Measurements from ENCODE around the gene ZNF791. TPM values are rescaled to one million over a fixed set of nuclear protein-coding genes. Genes with fewer than 3 reads are reported as not detected.
"Not testable (repeated sequence)": the region's sequence is repeated elsewhere in the genome, so short reads cannot be mapped to it uniquely, and the experiment has no call there.

Gene ZNF791
- total RNA-seq, 1 donor from 2014 or later, result 27.6 TPM

DNA sequence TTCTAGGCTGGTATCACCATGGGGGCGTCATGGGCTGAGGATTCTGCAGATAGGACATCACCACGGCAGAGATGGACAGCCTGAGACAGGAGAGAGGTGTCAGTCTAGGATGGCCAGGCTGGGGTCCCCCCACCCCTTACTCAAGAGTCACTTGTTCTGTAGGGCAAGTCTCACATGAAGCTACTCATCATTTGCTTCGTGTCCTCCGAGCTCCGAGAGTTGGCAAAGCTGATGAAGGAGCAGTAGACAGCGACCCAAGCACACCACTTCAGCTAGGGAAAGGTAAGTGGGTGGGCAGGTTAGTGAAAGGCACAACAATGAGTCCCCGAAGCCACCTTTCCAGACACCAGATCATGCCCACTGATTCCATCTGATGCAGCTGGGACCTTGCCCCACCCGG lies 57.6 kb downstream of the ZNF791 start:
- DNase-seq, result no peak

DNA sequence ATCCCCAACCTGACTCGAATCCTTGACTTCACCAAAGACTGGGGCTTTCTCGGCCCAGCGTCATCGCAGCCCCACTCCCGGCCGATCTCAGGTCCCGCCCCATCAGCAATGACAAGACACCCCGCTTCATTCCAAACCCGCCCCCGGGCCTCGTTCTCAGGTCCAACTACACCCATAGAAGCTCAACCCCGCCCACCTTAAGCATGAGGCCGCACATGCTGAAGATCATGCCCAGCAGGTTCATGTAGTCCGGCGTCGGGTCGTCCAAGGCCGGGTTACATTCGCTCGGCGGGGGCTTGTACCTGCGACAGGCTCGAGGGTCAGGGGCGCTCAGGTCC lies 58.2 kb downstream of the ZNF791 start:
- peak; percentile 71 for DNase-seq

DNA sequence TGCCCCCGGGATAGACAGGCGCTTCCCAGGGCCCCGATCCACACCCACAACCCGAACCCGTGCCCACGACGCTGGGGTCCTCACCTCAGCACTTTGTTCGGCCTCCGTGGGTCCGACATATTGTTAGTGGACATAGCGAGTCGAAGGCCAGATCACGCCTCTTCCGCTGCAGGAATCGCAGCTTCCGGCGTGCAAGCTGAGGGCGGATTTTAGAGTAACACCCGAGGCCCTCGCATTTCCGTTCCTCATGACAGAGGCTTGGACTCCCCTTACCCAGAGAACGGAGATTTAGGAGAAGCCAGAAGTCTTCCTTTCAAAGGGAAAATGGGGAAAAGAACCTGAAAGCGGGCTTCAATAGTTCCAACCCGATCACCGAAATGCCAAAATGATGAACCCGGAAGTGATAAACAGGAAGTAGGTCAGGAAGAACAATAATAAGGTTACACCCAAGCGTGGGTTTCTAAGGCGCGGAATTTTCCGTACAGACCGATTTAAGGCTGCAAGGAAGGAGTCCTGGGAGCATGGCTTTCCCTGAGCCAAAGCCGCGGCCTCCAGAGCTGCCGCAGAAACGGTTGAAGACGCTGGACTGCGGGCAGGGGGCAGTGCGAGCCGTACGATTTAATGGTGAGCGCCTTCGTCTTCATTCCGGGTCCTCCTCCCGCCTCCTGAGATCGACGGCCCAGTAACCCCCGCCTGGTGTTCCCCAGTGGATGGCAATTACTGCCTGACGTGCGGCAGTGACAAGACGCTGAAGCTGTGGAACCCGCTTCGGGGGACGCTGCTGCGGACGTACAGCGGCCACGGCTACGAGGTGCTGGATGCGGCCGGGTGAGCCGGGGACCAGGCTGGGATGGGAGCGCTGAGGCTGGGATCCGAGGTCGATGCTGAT lies 58.8 kb downstream of the ZNF791 start:
- DNase-seq, result peak; percentile 72

DNA sequence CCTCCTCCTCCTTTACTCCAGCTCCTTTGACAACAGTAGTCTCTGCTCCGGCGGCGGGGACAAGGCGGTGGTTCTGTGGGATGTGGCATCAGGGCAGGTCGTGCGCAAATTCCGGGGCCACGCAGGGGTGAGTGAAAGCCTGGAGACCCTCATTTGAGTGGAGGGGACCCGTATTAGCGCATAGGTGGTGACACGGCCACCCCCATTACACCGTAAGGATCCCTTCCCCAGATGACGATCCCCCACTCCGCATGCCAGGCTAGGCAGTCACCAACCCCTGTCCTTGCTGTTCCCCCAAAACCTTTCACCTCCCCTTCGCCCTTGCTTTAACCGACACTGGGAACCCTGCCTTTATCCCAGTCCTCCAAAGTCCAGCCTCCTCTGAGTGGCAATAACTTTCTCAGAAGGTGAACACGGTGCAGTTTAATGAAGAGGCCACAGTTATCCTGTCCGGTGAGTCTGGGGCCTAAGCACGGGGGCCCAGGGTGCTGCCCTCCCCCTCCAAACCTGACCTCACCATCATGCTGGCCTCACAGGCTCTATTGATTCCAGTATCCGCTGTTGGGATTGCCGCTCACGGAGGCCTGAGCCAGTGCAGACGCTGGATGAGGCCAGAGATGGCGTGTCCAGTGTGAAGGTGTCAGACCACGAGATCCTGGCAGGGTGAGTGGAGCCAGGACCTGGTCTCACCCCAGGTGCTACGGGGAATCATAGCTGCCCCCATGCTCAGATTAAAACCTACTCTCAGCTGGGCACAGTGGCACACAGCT lies 59.6 kb downstream of the ZNF791 start:
- no peak for DNase-seq

DNA sequence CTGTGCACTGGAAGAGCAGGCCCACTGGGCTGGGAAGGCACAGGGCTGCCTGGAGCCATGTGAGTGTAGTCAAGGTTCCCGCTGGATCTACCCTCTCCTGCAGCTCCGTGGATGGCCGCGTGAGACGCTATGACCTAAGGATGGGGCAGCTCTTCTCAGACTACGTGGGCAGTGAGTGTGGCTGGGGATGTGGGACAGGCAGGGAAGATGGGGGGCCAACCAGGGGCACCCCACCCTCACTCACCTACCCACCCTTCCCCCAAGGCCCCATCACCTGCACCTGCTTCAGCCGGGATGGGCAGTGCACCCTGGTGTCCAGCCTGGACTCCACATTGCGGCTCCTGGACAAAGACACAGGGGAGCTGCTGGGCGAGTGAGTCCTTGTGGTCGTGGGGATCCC lies 62.0 kb downstream of the ZNF791 start:
- DNase-seq, result no peak

DNA sequence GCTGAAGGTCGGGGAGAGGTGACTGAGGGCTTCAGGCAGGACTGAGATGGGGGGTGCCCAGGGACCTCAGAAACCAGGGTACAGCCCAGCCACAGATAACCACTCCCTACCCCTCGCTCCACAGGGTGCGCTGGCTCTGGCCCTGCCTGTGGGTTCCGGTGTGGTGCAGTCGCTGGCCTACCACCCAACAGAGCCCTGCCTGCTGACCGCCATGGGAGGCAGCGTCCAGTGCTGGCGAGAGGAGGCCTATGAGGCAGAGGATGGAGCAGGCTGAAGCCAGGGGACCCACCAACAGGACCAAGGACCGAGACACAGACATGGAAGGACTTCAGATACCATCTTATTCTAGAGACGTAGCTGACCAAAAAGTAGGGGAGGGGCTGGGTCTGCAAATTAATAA lies 64.7 kb downstream of the ZNF791 start:
- no peak for DNase-seq

DNA sequence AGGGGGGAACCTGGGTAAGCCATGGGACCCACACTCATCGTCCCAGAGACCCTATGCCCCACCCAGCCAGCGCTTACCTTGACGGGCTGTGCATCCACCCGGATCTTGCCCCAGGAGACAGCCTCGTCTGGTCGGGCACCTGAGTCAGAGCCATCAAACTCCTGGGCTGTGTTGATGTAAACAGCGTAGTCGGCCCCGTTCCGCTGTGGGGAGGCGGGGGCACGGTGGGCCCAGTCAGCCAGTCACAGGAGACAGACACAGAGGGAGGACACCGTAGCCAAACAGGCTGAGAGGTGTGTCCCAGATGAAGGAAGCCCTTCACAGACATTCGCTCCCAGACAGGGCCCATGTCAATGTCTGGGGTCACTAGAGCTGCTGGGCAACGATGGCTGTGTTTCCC lies 65.2 kb downstream of the ZNF791 start:
- no peak for DNase-seq

DNA sequence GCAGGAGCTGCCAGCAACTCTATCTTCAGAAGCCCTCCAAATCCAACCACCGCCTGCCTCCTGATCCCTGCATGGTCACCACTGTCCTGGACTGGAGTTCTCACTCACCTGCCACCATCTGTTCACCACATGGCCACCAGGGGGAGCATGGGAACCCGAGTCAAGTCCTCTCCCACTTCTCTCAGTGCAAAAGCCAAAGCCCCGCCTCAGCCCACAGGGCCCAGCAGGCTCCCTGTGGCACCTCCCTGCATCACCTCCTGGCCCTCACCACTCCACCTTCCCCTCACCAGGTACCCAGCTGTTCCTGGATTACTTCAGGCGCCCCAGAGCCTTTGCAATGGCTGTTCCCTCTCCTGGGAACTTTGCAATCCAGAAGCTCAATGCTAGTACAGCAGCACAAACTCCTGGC lies 65.7 kb downstream of the ZNF791 start:
- peak; percentile 60 for DNase-seq

DNA sequence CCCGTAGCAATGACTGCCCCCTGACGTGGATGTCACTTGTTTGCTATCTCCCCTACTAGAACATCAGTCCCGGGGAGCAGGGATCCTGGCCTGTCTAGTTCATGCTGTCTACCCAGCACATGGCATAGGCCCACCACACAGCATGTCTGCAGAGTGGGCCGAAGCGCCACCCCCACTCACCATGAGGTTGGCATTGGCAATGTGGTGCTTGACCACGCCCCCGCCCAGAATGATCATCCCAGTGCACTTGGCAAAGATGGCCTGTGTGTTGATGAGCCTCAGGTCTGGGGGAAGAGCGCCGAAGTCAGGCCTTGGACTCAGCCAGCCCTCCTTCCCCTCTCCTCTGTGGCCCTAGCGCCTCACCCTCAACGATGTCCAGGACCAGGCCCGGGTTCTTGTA lies 66.2 kb downstream of the ZNF791 start:
- no peak for DNase-seq

DNA sequence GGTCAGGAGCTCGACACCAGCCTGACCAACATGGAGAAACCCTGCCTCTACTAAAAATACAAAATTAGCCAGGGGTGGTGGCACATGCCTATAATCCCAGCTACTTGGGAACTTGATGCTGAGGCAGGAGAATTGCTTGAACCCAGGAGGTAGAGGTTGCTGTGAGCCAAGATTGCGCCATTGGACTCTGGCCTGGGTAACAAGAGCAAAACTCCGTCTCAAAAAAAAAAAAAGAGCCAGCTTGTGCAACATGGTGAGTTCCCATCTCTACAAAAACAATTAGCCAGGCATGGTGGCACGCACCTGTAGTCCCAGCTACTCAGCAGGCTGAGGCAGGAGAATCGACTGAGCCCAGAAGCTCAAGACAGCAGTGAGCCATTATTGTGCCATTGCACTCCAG lies 67.3 kb downstream of the ZNF791 start:
- not testable (repeated sequence) for DNase-seq

DNA sequence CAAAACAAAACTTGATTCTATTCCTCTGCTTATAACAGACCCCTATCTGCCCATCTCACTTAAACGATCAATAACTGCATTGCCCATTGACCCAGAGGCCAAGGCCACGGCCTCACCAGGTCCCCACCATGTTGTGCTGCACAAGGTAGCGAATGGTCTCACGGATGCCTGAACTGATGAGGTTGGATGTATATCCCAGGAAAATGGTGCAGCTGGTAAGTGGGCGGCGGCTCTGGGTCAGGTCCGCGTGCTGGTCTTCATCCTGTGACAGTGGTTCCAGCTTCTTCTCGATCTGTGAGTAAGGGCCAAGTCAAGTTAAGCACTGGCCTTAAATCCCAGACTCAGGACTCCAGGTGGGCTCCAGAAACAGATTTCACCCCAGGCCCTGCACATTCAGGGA lies 69.3 kb downstream of the ZNF791 start:
- no peak for DNase-seq

DNA sequence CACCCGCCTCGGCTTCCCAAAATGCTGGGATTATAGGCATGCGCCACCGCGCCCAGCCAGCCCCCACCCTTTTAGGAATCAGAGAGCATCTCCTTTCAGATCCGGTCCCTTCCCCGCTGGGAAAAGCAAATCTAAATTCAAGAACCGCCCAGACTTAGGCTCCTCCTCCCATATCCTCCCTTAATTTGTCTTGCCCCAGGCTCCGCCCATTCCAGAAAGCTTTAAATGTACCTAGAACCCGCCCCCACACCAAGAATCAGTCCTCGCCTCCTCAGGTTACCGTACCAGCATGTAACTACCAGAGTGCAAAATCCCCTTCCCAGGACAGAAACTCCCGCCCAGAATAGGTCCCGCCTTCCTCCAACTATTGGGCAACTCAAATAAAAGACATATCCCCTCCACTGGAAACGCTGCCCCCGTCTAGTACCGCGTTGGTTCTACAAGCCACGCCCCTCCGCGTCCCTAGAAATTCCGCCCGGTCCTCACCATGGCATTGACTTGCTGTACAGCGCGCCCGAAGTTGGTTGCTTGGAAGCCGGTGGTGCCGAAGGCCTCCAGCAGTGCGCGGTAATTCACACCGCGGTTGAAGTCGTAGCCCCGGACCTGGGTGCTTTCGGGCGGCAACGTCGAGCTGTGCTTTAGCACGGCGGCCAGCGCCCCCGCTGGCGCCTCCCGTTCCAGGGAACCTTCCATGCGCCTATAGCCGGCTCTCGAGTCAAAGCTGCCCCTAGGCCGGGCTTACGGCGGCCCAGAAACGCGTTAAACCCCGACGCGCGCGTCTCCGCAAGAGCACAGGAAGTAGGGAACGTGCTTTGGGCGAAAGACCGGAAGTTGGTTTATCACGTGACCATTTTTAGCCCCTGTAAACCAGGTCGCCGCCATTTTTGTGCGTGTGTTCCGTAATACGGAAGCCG lies 70.6 kb downstream of the ZNF791 start, which contains the start of gene DHPS:
Gene DHPS (minus strand): TSS at position 807 of the 914 bp plus-strand sequence. CDS start 114 bp downstream, at position 693.
- DNase-seq, result peak; percentile 82

Other genes with a start within 250 kb of the ZNF791 start
- gene ZNF442, start 245.2 kb upstream of the ZNF791 start, total RNA-seq, result 5.9 TPM
- gene ZNF799, start 209.6 kb upstream of the ZNF791 start, total RNA-seq, result 7.2 TPM
- 13.9 TPM for gene ZNF443, start 169.9 kb upstream of the ZNF791 start, total RNA-seq
- 37.6 TPM for gene ZNF709, start 126.1 kb upstream of the ZNF791 start, total RNA-seq
- 34.0 TPM for gene ZNF564, start 59.4 kb upstream of the ZNF791 start, total RNA-seq
- gene ZNF490, start 107 bp upstream of the ZNF791 start, total RNA-seq, result 11.4 TPM
- 17.2 TPM for gene MAN2B1, start 55.8 kb downstream of the ZNF791 start, total RNA-seq
- gene WDR83, start 55.9 kb downstream of the ZNF791 start, total RNA-seq, result 10.3 TPM
- gene DHPS, start 71.0 kb downstream of the ZNF791 start, total RNA-seq, result 79.7 TPM
- gene GNG14, start 77.1 kb downstream of the ZNF791 start, total RNA-seq, result not detected
- 6.4 TPM for gene FBXW9, start 85.7 kb downstream of the ZNF791 start, total RNA-seq
- 54.0 TPM for gene TNPO2, start 113.0 kb downstream of the ZNF791 start, total RNA-seq
- gene TRIR, start 123.8 kb downstream of the ZNF791 start, total RNA-seq, result 138 TPM
- 59.3 TPM for gene GET3, start 126.6 kb downstream of the ZNF791 start, total RNA-seq
- 0.16 TPM for gene BEST2, start 140.9 kb downstream of the ZNF791 start, total RNA-seq
- gene HOOK2, start 164.6 kb downstream of the ZNF791 start, total RNA-seq, result 20.3 TPM
- gene JUNB, start 180.6 kb downstream of the ZNF791 start, total RNA-seq, result 22.6 TPM
- 174 TPM for gene PRDX2, start 190.9 kb downstream of the ZNF791 start, total RNA-seq
- gene THSD8, start 191.1 kb downstream of the ZNF791 start, total RNA-seq, result 0.62 TPM
- gene RNASEH2A, start 195.7 kb downstream of the ZNF791 start, total RNA-seq, result 15.8 TPM
- gene RTBDN, start 223.7 kb downstream of the ZNF791 start, total RNA-seq, result 2.0 TPM
- gene MAST1, start 227.6 kb downstream of the ZNF791 start, total RNA-seq, result 35.1 TPM

All from occipital lobe (tissue), 2 donors.